HCT116 (cell line): ENCODE results near the gene ACOXL.

ENCODE experiments used
- CEBPB ChIP-seq: IDR thresholded peaks from 2 replicates; pipeline ENCODE4 v1.6.1; 2012; ENCODE audit warnings: low read depth
- CTCF ChIP-seq, 3 experiments: fragments of 200-600 bp in 1 of 3; sonication (generic) in 1 of 3; IDR thresholded peaks in 2 of 3; conservative IDR thresholded peaks in 1 of 3; 2 replicates each; pipeline ENCODE4 v1.5.1; 2012 to 2017; ENCODE audit warnings: low read depth in 2 of 3, low read length in 2 of 3, antibody characterized with exemption in 1 of 3, borderline replicate concordance in 1 of 3, control low read depth in 1 of 3, mild to moderate bottlenecking in 1 of 3, mixed read lengths in 1 of 3, mixed run types in 1 of 3, moderate library complexity in 1 of 3; ENCODE audit not compliant: insufficient read depth in 1 of 3
- MAX ChIP-seq: IDR thresholded peaks from 2 replicates; pipeline ENCODE4 v1.6.1; 2012
- POLR2AphosphoS5 ChIP-seq: IDR thresholded peaks from 2 replicates; pipeline ENCODE4 v1.6.1; 2011; ENCODE audit warnings: mild to moderate bottlenecking, low read depth, low read length, moderate library complexity
- RAD21 ChIP-seq: IDR thresholded peaks from 2 replicates; pipeline ENCODE4 v1.6.1; 2012; ENCODE audit warnings: low read depth, mild to moderate bottlenecking
- TF ChIP-seq, protein P1 (sequence below): IDR thresholded peaks from 2 replicates; pipeline ENCODE4 v1.6.1; 2012

GRCh38 chr2:111066062-111066593, 333.8 kb downstream of the ACOXL start:
- TF ChIP-seq CEBPB (no peak), MAX (no peak), CTCF (IDR thresholded peaks at IDR 0.05 in 2 of 3, conservative IDR thresholded peaks at IDR 0.05 in 1 of 3; ENCODE audit: borderline replicate concordance in 1 of 3, insufficient read depth in 1 of 3, low read depth in 2 of 3, low read length in 2 of 3) (no peak), POLR2AphosphoS5 (no peak), RAD21 (no peak)
- TF ChIP-seq, protein P1, sequence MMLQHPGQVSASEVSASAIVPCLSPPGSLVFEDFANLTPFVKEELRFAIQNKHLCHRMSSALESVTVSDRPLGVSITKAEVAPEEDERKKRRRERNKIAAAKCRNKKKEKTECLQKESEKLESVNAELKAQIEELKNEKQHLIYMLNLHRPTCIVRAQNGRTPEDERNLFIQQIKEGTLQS = no peak
